Mesodermal cell (in vitro differentiated cells): ENCODE results near the gene RNF207.

Experiments used
- H3K27ac ChIP-seq: 2 replicates; pipeline ENCODE4 v1.7.0; 2013; ENCODE audit warnings: mild to moderate bottlenecking, low read depth, low read length, moderate library complexity; ENCODE audit not compliant: severe bottlenecking
- H3K36me3 ChIP-seq: 2 replicates; pipeline ENCODE4 v1.7.1; 2013; ENCODE audit warnings: mild to moderate bottlenecking, low read length, moderate library complexity; ENCODE audit not compliant: control insufficient read depth, insufficient read depth
- H3K4me1 ChIP-seq: one replicate; pipeline ENCODE4 v1.7.1; 2013; ENCODE audit warnings: mild to moderate bottlenecking, low read length; ENCODE audit not compliant: insufficient read depth, control insufficient read depth, poor library complexity, severe bottlenecking
- H3K4me3 ChIP-seq: 2 replicates; pipeline ENCODE4 v1.7.0; 2013; ENCODE audit warnings: low read length, control low read depth, mild to moderate bottlenecking; ENCODE audit not compliant: insufficient read depth, poor library complexity, severe bottlenecking; ENCODE audit errors: extremely low read depth
- H3K9me3 ChIP-seq: 2 replicates; pipeline ENCODE4 v1.7.1; 2013; ENCODE audit warnings: mild to moderate bottlenecking, low read length, moderate library complexity; ENCODE audit not compliant: control insufficient read depth
- WGBS, 2 experiments: methylation state at CpG; one replicate each; pipeline ENCODE4 v1.1.5; 2013; ENCODE audit warnings: missing lambda C conversion rate in 2 of 2; ENCODE audit not compliant: insufficient coverage in 2 of 2; 5-methylcytosine and 5-hydroxymethylcytosine counted together

The RNF207 gene

DNA sequence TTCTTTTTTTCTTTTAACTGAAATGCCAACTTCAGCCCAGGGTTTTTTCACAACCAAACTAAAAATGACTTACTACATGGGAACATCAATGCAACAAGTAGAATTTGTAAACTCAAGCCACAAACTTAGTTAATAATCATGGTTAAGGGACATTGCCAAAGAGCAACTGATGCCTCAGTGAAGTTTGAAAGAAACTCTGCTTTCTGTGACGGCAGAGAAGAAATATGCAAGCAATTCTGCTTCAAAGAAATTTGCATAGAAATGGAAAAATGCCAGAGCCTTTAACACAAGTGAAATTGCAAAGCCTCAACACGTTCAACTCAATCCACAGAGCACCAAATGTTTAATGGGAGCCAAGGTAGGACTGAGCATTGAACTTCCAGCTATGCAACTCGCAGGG, 20.8 kb upstream of the RNF207 start:
- Histone ChIP-seq H3K4me1 (peaks cover 3% of the 10 kb centered on the region), H3K4me3 (no peak overlapping the region), H3K27ac (no peak overlapping the region), H3K36me3 (peaks cover 52% of the 10 kb centered on the region), H3K9me3 (no peaks in the 10 kb centered on the region)
- WGBS, 2 experiments, result 76 to 95% methylated on average over 3 of the region's 3 CpGs

- 69 to 81% methylated on average over 7 to 10 of the region's 10 CpGs for WGBS, 2 experiments
- peaks cover 59% of the 10 kb centered on the region for H3K36me3 ChIP-seq
- no peak overlapping the region for H3K27ac ChIP-seq
- H3K4me1 ChIP-seq, result peaks cover 3% of the 10 kb centered on the region
- no peak overlapping the region for H3K4me3 ChIP-seq
- no peaks in the 10 kb centered on the region for H3K9me3 ChIP-seq
These were observed 20.1 kb upstream of the RNF207 start for GRCh38 chr1:6185635-6186382.

- WGBS, 2 experiments, result 89 to 98% methylated on average over 7 of the region's 8 CpGs
- no peaks in the 10 kb centered on the region for H3K9me3 ChIP-seq
- no peak overlapping the region for H3K27ac ChIP-seq
- peaks cover 3% of the 10 kb centered on the region for H3K4me1 ChIP-seq
- H3K4me3 ChIP-seq, result no peak overlapping the region
- H3K36me3 ChIP-seq, result peaks cover 83% of the 10 kb centered on the region
These were observed 17.5 kb upstream of the RNF207 start for GRCh38 chr1:6188466-6188865.

DNA sequence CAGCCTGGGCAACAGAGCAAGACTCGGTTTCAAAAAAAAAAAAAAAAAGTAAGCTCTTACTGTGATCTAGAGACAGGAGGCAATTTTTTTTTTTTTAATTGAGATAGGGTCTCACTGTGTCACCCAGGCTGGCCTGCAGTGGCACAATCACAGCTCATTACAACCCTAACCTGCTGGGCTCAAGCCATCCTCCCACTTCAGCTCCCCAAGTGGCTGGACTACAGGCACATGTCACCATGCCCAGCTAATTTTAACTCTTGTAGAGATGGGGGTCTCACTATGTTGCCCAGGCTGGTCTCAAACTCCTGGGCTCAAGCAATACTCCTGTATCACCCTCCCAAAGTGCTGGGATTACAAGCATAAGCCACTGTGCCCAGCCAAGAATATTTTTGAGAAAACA, 14.0 kb upstream of the RNF207 start:
- peaks cover 4% of the 10 kb centered on the region for H3K4me1 ChIP-seq
- no peak overlapping the region for H3K4me3 ChIP-seq
- no peaks in the 10 kb centered on the region for H3K9me3 ChIP-seq
- no CpG with 5 or more reads among the region's 1 CpG for WGBS, 2 experiments
- peaks cover 95% of the 10 kb centered on the region for H3K36me3 ChIP-seq
- no peak overlapping the region for H3K27ac ChIP-seq

DNA sequence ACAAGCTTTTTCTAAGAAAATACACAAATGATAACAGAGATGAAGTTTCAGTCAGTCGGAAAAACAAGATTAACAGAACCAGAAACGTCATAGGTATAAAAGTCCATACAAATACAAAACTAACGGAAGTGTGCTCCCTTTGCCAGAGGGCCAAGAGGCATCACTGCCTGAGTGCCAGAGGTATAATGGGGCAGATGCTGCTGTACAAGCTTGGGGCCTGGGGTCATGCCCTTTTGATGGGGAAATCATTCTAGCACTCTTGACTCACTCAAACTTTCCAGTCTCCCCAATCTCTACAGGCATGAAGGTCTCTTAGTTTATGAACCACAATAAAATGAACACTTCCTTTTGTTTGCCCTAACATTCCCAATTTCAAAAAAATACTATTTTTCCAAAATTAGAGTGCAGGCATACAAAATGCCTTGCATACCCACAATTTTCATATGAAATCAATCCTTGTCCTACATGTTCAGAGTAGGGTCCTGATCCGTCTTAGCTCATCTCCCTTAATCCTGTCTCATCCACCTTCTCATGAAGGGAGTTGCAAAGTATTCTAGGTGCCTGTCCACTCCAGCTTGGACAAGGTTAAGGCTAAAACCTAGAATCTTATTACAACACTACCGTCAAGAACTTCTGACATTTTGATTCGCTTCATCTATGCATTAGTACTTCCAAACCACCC, 8.0 kb upstream of the RNF207 start:
- Histone ChIP-seq H3K36me3 (peaks cover 50% of the 10 kb centered on the region), H3K4me3 (peak overlapping the region; percentile 96), H3K27ac (no peak overlapping the region), H3K4me1 (peaks cover 14% of the 10 kb centered on the region), H3K9me3 (no peaks in the 10 kb centered on the region)
- WGBS, 2 experiments, result 66% methylated on average over 3 of the region's 6 CpGs

DNA sequence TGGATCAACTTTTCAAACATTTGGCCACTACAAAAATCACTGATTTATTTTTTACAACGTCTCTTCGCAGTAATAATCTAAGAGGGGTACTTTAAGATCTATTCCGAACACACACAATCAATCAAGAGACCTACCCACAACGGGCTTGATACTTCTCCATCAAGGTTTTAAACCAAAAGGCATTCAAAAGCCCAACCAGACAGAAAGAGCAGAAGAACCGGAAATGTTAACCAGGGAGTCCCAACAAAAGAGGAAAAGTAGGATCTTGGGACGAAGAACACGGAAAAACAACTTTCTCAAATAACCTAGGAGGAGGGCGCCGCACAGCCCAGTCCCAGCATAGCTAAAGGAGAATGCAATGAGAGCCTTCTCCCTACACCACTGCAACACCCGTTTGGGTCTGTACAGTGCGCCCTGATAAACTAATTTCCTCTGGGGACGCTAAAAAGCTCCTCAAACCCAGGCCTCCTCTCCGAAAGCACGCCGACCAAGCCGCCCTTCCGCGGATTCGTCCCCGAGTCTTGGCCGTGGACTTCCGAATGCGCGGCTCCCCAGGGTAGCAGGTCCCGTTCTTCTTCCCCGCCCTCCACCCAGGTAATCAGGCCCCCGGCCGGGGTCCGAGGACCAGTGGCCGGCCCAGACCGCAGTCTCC, 7.1 kb upstream of the RNF207 start:
- no peaks in the 10 kb centered on the region for H3K9me3 ChIP-seq
- peaks cover 14% of the 10 kb centered on the region for H3K4me1 ChIP-seq
- H3K36me3 ChIP-seq, result peaks cover 41% of the 10 kb centered on the region
- WGBS, 2 experiments, result 0% methylated on average over 27 to 28 of the region's 31 CpGs
- peak overlapping the region; percentile 71 for H3K27ac ChIP-seq
- peak overlapping the region; percentile 96 for H3K4me3 ChIP-seq

GRCh38 chr1:6199298-6200187, 6.4 kb upstream of the RNF207 start, which contains the start of gene RPL22:
Gene RPL22 (minus strand): TSS chr1:6199595. CDS start chr1:6199573, 22 bp downstream.
- Histone ChIP-seq H3K36me3 (peaks cover 34% of the 10 kb centered on the region), H3K27ac (peak within 1 kb of the TSS; percentile 83)
- 0 to 1% methylated on average over 27 to 40 of the region's 53 CpGs for WGBS, 2 experiments

GRCh38 chr1:6200188-6200809, 5.6 kb upstream of the RNF207 start:
- Histone ChIP-seq H3K4me3 (peak overlapping the region; percentile 96), H3K4me1 (peaks cover 15% of the 10 kb centered on the region), H3K36me3 (peaks cover 26% of the 10 kb centered on the region), H3K27ac (peak overlapping the region; percentile 83), H3K9me3 (no peaks in the 10 kb centered on the region)
- 62 to 66% methylated on average over 10 of the region's 10 CpGs for WGBS, 2 experiments

More at GRCh38 chr1:6199298-6200187, 6.4 kb upstream of the RNF207 start, which contains the start of gene RPL22:
- Histone ChIP-seq H3K4me3 (peak within 1 kb of the TSS; percentile 96), H3K9me3 (no peaks in the 10 kb centered on the region), H3K4me1 (peaks cover 14% of the 10 kb centered on the region)

DNA sequence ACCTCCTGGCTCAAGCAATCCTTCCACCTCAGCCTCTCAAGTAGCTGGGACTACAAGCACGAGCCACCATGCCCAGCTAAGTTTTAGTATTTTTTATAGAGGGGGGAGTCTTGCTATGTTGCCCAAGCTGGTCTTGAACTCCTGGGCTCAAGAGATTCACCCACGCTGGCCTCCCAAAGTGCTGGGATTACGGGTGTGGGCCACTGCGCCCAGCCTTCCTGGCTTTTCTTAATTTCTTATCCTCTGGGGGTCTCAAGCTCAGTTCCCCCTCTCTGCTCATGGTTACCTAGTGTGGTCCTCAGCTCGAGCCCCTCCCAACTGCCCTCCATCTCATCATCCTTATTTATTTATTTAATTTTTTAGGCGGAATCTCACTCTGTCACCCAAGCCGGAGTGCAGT, 3.7 kb upstream of the RNF207 start:
- 90 to 91% methylated on average over 3 to 4 of the region's 7 CpGs for WGBS, 2 experiments
- Histone ChIP-seq H3K36me3 (peaks cover 6% of the 10 kb centered on the region), H3K4me3 (no peak overlapping the region), H3K27ac (no peak overlapping the region), H3K9me3 (no peaks in the 10 kb centered on the region), H3K4me1 (peaks cover 19% of the 10 kb centered on the region)

DNA sequence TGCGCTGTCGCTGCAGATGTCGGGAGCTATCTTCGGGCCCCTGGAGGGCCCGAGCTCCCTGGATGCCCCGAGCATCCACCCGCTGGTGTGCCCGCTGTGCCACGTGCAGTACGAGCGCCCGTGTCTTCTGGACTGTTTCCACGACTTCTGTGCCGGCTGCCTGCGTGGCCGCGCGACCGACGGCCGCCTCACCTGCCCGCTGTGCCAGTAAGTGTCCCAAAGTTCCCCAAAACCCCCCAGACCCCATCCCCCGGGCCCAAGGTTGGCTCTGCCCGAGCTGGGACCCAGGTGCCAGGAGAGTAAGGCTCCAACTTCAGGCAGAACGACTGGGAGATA, 569 bp downstream of the RNF207 start:
- no peaks in the 10 kb centered on the region for H3K9me3 ChIP-seq
- H3K27ac ChIP-seq, result no peak overlapping the region
- H3K4me3 ChIP-seq, result peak overlapping the region; percentile 5
- H3K36me3 ChIP-seq, result no peaks in the 10 kb centered on the region
- 92 to 94% methylated on average over 17 to 24 of the region's 25 CpGs for WGBS, 2 experiments
- peaks cover 10% of the 10 kb centered on the region for H3K4me1 ChIP-seq
